RWPE2 (cell line): ENCODE measurements around the gene AADAT.
"Not testable (repeated sequence)": the region's sequence is repeated elsewhere in the genome, so short reads cannot be mapped to it uniquely, and the experiment has no call there.

ENCODE experiments used
- ATAC-seq: fragments of 200-7000 bp; cut with Tn5 transposase; 3 replicates; pipeline ENCODE4 v1.9.1; 2021; ENCODE audit warnings: low read depth
- DNase-seq: peaks from one replicate; pipeline ENCODE4 v3.0.0-alpha.2; 2020; ENCODE audit warnings: low spot score
- H3K27ac ChIP-seq: fragments of 450-650 bp; 2 replicates; pipeline ENCODE4 v1.5.1; 2017; ENCODE audit warnings: mild to moderate bottlenecking; ENCODE audit not compliant: poor library complexity, severe bottlenecking
- H3K27me3 ChIP-seq: fragments of 250-450 bp; sonication (Bioruptor Pico); 2 replicates; pipeline ENCODE4 v1.5.1; 2021; ENCODE audit warnings: mild to moderate bottlenecking, moderate library complexity; ENCODE audit not compliant: insufficient read depth, poor library complexity, severe bottlenecking
- H3K36me3 ChIP-seq: fragments of 250-450 bp; sonication (Bioruptor Pico); 2 replicates; pipeline ENCODE4 v1.5.1; 2020; ENCODE audit warnings: low read depth, mild to moderate bottlenecking, moderate library complexity
- H3K4me1 ChIP-seq: fragments of 250-450 bp; sonication (Bioruptor Pico); 2 replicates; pipeline ENCODE4 v1.5.1; 2021; ENCODE audit warnings: mild to moderate bottlenecking, moderate library complexity; ENCODE audit not compliant: insufficient read depth, poor library complexity, severe bottlenecking
- H3K4me3 ChIP-seq: fragments of 250-450 bp; sonication (Bioruptor Pico); 2 replicates; pipeline ENCODE4 v1.5.1; 2021; ENCODE audit warnings: mild to moderate bottlenecking, moderate library complexity; ENCODE audit not compliant: severe bottlenecking
- H3K9me3 ChIP-seq: fragments of 250-450 bp; sonication (Bioruptor Pico); 2 replicates; pipeline ENCODE4 v1.5.1; 2021; ENCODE audit warnings: mild to moderate bottlenecking, moderate library complexity; ENCODE audit not compliant: severe bottlenecking
- CTCF ChIP-seq: fragments of 450-650 bp; IDR thresholded peaks from one replicate; pipeline ENCODE4 v1.5.1; 2017; ENCODE audit warnings: mild to moderate bottlenecking, moderate library complexity; ENCODE audit not compliant: poor library complexity, severe bottlenecking

The AADAT gene

GRCh38 chr4:170047771-170048354 is 41.9 kb downstream of the AADAT start:
- Histone ChIP-seq H3K9me3 (no peaks in the 10 kb centered on the region), H3K36me3 (no peaks in the 10 kb centered on the region), H3K4me3 (no peak overlapping the region), H3K27ac (no peak overlapping the region), H3K27me3 (no peaks in the 10 kb centered on the region), H3K4me1 (no peaks in the 10 kb centered on the region)
- no peak for DNase-seq
- TF ChIP-seq CTCF, result peak; percentile 86
- no peak for ATAC-seq

- not testable (repeated sequence) for DNase-seq, H3K36me3 ChIP-seq, H3K27ac ChIP-seq, H3K27me3 ChIP-seq, H3K4me3 ChIP-seq, H3K4me1 ChIP-seq, ATAC-seq, H3K9me3 ChIP-seq
Measured at GRCh38 chr4:170046156-170046555, 43.6 kb downstream of the AADAT start.

GRCh38 chr4:170040031-170040680 is 49.6 kb downstream of the AADAT start:
- no peak for ATAC-seq
- Histone ChIP-seq H3K4me3 (no peak overlapping the region), H3K27me3 (no peaks in the 10 kb centered on the region), H3K9me3 (no peaks in the 10 kb centered on the region), H3K4me1 (no peaks in the 10 kb centered on the region), H3K27ac (no peak overlapping the region), H3K36me3 (no peaks in the 10 kb centered on the region)
- no peak for TF ChIP-seq CTCF
- DNase-seq, result no peak

- H3K27ac ChIP-seq, result no peak overlapping the region
- H3K27me3 ChIP-seq, result no peaks in the 10 kb centered on the region
- H3K4me3 ChIP-seq, result no peak overlapping the region
- TF ChIP-seq CTCF, result no peak
- H3K9me3 ChIP-seq, result no peaks in the 10 kb centered on the region
- no peaks in the 10 kb centered on the region for H3K4me1 ChIP-seq
- ATAC-seq (no peak), DNase-seq (no peak)
- no peaks in the 10 kb centered on the region for H3K36me3 ChIP-seq
Measured at GRCh38 chr4:170038769-170039168, 51.0 kb downstream of the AADAT start.

GRCh38 chr4:170038232-170038631 is 51.5 kb downstream of the AADAT start:
- ATAC-seq, result no peak
- H3K4me1 ChIP-seq, result no peaks in the 10 kb centered on the region
- no peaks in the 10 kb centered on the region for H3K9me3 ChIP-seq
- TF ChIP-seq CTCF, result no peak
- no peaks in the 10 kb centered on the region for H3K36me3 ChIP-seq
- H3K27me3 ChIP-seq, result no peaks in the 10 kb centered on the region
- H3K4me3 ChIP-seq, result no peak overlapping the region
- no peak overlapping the region for H3K27ac ChIP-seq
- DNase-seq, result no peak
